Midbrain (tissue), 1 donor: ENCODE measurements around the gene ZNF569.
"Not testable (repeated sequence)": the region's sequence is repeated elsewhere in the genome, so short reads cannot be mapped to it uniquely, and the experiment has no call there.

Experiments used
- DNase-seq: peaks from one replicate; lab custom pipeline; 2025; lab: John Stamatoyannopoulos, UW

ZNF569 gene

DNA sequence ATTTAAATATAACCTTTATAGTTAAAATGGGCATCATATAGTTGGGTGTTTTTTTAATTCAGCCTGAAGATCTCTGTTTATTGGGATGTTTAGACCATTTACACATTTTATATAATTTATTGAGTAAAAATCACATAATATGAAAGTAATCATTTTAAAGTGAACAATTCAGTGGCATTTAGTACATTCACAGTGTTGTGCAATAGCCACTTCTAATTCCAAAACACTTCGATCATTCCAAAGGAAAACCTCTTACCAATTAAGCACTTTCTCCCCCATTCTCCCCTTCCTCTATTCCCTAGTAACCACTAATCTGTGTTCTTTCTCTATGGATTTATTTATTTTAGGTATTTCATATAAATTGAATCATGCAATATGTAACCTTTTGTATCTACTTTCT lies 66.2 kb downstream of the ZNF569 start:
- DNase-seq, result no peak

DNA sequence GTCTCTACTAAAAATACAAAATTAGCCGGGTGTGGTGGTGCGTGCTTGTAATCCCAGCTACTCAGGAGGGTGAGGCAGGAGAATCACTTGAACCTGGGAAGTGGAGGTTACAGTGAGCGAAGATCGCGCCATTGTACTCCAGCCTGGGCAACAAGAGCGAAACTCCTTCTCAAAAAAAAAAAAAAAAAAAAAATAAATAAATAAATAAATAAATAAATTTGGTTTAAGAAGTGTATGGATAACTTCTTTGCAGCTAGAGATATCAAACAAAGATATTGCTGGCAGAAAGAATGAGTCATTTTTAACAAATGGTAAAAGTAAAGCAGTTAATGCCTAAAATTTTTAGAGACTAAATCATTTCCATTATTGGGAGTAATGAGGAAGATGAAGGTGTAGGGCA lies 75.8 kb downstream of the ZNF569 start:
- DNase-seq, result not testable (repeated sequence)

DNA sequence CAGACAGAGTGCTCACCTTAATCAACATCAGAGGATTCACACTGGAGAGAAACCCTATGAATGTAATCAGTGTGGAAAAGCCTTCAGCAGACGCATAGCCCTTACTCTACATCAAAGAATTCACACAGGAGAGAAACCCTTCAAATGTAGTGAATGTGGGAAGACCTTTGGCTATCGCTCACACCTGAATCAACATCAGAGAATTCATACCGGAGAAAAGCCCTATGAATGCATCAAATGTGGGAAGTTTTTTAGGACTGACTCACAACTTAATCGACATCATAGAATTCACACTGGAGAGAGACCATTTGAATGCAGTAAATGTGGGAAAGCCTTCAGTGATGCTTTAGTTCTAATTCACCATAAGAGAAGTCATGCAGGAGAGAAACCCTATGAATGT lies 78.0 kb downstream of the ZNF569 start:
- DNase-seq, result no peak

DNA sequence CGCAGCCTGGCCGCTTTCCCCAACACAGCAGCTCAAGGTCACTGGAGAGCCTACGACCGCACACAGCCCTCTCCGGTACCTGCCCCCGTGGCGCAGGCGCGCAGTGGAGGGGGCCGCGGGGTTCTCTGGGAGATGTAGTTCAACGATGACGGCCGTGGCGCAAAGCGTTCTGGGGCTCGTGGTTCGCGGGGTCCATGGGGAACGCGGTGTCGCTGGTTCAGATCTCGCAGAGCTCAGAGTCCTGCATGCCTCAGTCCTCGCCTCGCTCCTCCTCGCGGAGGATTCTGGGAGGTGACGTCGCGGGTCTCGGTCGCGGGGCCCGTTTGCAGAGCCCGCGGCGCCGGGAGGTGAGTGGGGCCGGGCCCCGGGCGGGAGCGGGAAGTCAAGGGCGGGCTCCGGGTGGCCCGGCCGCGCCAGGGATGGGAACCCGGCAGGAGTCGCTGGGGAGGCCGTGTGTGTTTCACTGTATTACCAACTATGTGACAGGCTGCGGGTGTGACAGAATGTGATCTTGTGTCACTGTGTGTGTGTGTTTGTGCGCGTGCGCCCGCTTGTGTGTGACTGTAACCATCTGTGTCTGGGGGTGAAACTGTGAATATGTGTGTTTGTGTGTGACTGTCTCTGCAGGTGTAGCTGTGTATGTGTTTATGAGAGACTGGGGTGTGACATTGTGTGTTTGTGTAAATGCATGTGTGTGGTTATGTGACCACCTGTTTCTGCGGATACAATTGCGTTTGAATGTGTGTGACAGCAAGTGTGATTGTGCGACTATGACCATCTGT lies 96.2 kb downstream of the ZNF569 start, which contains the start of gene ZNF527:
Gene ZNF527 (plus strand): TSS at position 220 of the 782 bp plus-strand sequence. CDS start 3,100 bp downstream, outside the sequence.
- DNase-seq, result peak; percentile 98

DNA sequence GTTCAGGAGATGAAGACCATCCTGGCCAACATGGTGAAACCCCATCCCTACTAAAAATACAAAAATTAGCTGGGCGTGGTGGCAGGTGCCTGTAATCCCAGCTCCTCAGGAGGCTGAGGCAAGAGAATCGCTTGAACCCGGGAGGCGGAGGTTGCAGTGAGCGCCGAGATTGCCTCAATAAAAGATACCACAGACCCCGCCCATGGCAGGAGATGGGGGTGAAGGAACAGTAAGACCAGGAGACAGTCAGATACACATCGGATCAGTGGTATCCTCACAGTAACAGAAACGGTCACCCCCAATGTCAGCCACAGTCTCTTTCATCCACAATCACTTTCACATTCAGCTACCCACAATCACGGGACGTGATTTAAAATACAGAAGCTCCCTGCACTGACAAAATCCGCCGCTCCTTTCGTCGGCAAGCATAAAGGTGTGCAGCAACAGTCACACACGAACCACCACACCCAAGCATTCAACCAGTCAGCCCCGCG lies 96.8 kb downstream of the ZNF569 start:
- not testable (repeated sequence) for DNase-seq

DNA sequence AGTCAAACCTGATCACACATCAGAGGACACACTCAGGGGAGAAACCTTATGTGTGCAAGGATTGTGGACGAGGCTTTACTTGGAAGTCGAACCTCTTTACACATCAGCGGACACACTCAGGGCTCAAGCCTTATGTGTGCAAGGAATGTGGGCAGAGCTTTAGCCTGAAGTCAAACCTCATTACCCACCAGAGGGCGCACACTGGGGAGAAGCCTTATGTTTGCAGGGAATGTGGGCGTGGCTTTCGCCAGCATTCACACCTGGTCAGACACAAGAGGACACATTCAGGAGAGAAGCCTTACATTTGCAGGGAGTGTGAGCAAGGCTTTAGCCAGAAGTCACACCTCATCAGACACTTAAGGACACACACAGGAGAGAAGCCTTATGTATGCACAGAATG lies 104.5 kb downstream of the ZNF569 start:
- no peak for DNase-seq

DNA sequence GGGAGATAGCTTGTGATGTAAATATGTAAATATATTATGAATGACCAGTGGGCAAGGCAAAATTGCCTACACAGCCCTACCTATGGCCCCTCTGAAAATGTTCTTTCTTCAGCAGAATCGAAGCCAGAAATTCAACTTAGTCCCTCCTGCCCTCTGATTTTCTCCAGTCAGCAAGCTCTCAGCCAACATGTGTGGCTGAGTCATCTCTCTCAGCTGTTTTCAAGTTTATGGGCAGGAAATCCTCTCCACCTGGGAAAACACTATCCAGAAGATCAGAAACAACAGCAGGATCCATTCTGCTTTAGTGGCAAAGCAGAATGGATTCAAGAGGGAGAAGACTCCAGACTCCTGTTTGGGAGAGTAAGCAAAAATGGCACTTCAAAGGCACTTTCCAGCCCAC lies 105.2 kb downstream of the ZNF569 start:
- DNase-seq, result no peak
